Measurements from ENCODE around the gene USP47.

USP47 gene

DNA sequence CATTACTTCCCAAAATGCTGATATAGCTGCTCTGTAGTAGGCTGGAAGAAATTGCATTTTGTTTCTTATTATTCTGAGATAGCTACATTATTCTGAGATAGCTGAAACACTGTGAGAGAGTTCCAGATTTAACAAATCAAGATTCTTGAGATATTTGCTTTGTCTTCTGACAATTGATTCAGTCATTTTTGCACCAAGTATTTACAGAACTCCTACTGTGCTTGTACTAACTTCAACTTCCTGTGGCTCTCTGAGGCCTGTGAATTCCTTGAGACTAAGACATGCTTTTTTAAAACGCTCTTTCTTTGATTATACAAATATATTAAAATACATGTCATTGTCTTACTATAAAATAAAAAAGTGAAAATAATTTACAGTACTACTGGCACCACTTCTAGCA, 52.7 kb downstream of the USP47 start (continued):
- TF ChIP-seq ZNF18 (tag by site-specific recombination; IDR thresholded peaks at IDR 0.05) (no peak), ZNF146 (tag by site-specific recombination; IDR thresholded peaks at IDR 0.05) (no peak), ZNF548 (tag by site-specific recombination; IDR thresholded peaks at IDR 0.05) (no peak), ZNF837 (tag by site-specific recombination; IDR thresholded peaks at IDR 0.05) (no peak), HIC1 (tag by site-specific recombination; IDR thresholded peaks at IDR 0.05) (no peak), ZNF311 (tag by site-specific recombination; IDR thresholded peaks at IDR 0.05; ENCODE audit: borderline replicate concordance) (no peak), MYNN (tag by site-specific recombination; IDR thresholded peaks at IDR 0.05; ENCODE audit: borderline replicate concordance) (no peak), ZNF214 (tag by site-specific recombination; IDR thresholded peaks at IDR 0.05; ENCODE audit: borderline replicate concordance) (no peak)

- no peaks in the 10 kb centered on the region for H3K9me3 ChIP-seq (ENCODE audit: control insufficient read depth, insufficient read depth, low read depth, low read length)
- POLR2A ChIA-PET = no interaction called here
- H3K4me3 ChIP-seq (ENCODE audit: low read depth, low read length) = no peak overlapping the region
- H3K27ac ChIP-seq (ENCODE audit: extremely low read depth, low read depth, low read length) = no peak overlapping the region
- H3K4me1 ChIP-seq (ENCODE audit: control insufficient read depth, insufficient read depth, low read length) = no peaks in the 10 kb centered on the region
- peaks cover 0 to 69% of the 10 kb centered on the region in 2 experiments; a peak in 2 of 3 replicates for H3K36me3 ChIP-seq (ENCODE audit: control insufficient read depth in 2 of 2, insufficient read depth in 1 of 2, low read length in 2 of 2)
- TF ChIP-seq ZNF19 (tag by site-specific recombination; IDR thresholded peaks at IDR 0.05; ENCODE audit: low read depth) = no peak
- no peak for TF ChIP-seq ZBTB8A (tag by site-specific recombination; IDR thresholded peaks at IDR 0.05)
- TF ChIP-seq ZNF571 (tag by site-specific recombination; IDR thresholded peaks at IDR 0.05) = no peak
- TF ChIP-seq, protein P1, sequence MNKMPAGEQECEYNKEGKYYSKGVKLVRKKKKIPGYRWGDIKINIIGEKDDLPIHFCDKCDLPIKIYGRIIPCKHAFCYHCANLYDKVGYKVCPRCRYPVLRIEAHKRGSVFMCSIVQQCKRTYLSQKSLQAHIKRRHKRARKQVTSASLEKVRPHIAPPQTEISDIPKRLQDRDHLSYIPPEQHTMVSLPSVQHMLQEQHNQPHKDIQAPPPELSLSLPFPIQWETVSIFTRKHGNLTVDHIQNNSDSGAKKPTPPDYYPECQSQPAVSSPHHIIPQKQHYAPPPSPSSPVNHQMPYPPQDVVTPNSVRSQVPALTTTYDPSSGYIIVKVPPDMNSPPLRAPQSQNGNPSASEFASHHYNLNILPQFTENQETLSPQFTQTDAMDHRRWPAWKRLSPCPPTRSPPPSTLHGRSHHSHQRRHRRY (tag by site-specific recombination; IDR thresholded peaks at IDR 0.05) = no peak
- no peak for TF ChIP-seq ZNF391 (tag by site-specific recombination; IDR thresholded peaks at IDR 0.05; ENCODE audit: borderline replicate concordance, low read depth)
- no peak for TF ChIP-seq ZNF785 (tag by site-specific recombination; IDR thresholded peaks at IDR 0.05)
- CTCF ChIA-PET = interaction anchor here (0.7 to 0.8 kb wide), 4 partner anchors 8 to 24 kb away, joined by 3 read pairs; no protein-coding TSS in a partner anchor
These were observed 53.9 kb downstream of the USP47 start for GRCh38 chr11:11895672-11896071.

GRCh38 chr11:11898648-11899047, 56.9 kb downstream of the USP47 start:
- ChIA-PET POLR2A (no interaction called here), CTCF (interaction anchor here (1.2 to 1.3 kb wide), 2 partner anchors 108 to 111 kb away, joined by 3 to 4 read pairs; no protein-coding TSS in a partner anchor)
- no peak for TF ChIP-seq ZFP69B (tag by site-specific recombination; IDR thresholded peaks at IDR 0.05)
- no peak for TF ChIP-seq ZNF610 (tag by site-specific recombination; IDR thresholded peaks at IDR 0.05; ENCODE audit: borderline replicate concordance)
- TF ChIP-seq ZNF777 (tag by site-specific recombination; IDR thresholded peaks at IDR 0.05; ENCODE audit: borderline replicate concordance) = no peak
- no peak for TF ChIP-seq ZNF146 (tag by site-specific recombination; IDR thresholded peaks at IDR 0.05)
- no peak for TF ChIP-seq ZNF530 (tag by site-specific recombination; IDR thresholded peaks at IDR 0.05; ENCODE audit: low read depth)
- TF ChIP-seq ZNF473 (tag by site-specific recombination; IDR thresholded peaks at IDR 0.05) = no peak
- no peak for TF ChIP-seq ZNF513 (tag by site-specific recombination; IDR thresholded peaks at IDR 0.05)
- no peak for TF ChIP-seq EGR2 (tag by site-specific recombination; IDR thresholded peaks at IDR 0.05; ENCODE audit: low read depth)
- no peak for TF ChIP-seq ZFP37 (tag by site-specific recombination; IDR thresholded peaks at IDR 0.05)
- no peak for TF ChIP-seq KLF9 (tag by site-specific recombination; IDR thresholded peaks at IDR 0.05; ENCODE audit: low read depth)
- TF ChIP-seq FEZF1 (tag by site-specific recombination; IDR thresholded peaks at IDR 0.05) = no peak
- TF ChIP-seq, protein P2, sequence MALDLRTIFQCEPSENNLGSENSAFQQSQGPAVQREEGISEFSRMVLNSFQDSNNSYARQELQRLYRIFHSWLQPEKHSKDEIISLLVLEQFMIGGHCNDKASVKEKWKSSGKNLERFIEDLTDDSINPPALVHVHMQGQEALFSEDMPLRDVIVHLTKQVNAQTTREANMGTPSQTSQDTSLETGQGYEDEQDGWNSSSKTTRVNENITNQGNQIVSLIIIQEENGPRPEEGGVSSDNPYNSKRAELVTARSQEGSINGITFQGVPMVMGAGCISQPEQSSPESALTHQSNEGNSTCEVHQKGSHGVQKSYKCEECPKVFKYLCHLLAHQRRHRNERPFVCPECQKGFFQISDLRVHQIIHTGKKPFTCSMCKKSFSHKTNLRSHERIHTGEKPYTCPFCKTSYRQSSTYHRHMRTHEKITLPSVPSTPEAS (tag by site-specific recombination; IDR thresholded peaks at IDR 0.05) = no peak

More at GRCh38 chr11:11898648-11899047, 56.9 kb downstream of the USP47 start:
- H3K27ac ChIP-seq (ENCODE audit: extremely low read depth, low read depth, low read length) = no peak overlapping the region
- H3K36me3 ChIP-seq (ENCODE audit: control insufficient read depth in 2 of 2, insufficient read depth in 1 of 2, low read length in 2 of 2) = peaks cover 0 to 54% of the 10 kb centered on the region in 2 experiments; a peak in 2 of 3 replicates
- no peak overlapping the region for H3K4me3 ChIP-seq (ENCODE audit: low read depth, low read length)
- no peaks in the 10 kb centered on the region for H3K9me3 ChIP-seq (ENCODE audit: control insufficient read depth, insufficient read depth, low read depth, low read length)
- H3K4me1 ChIP-seq (ENCODE audit: control insufficient read depth, insufficient read depth, low read length) = no peaks in the 10 kb centered on the region

Measured in HEK293 (cell line).